HepG2 (cell line): ENCODE results near the gene DOCK2. TPM values are rescaled to one million over a fixed set of nuclear protein-coding genes. Genes with fewer than 3 reads are reported as not detected.

Source experiments
- ATAC-seq: fragments of 200-7000 bp; cut with Tn5 transposase; 3 replicates; pipeline ENCODE4 v1.9.1; 2020; ENCODE audit warnings: mild to moderate bottlenecking, moderate library complexity
- BruUV-seq: library from RNA; stranded (reverse); fragments of 400-500 nt; replicated peaks from 2 replicates; lab custom pipeline; 2021; lab: Mats Ljungman, UMichigan
- CTCF ChIA-PET: fragments of 300-600 bp; formaldehyde crosslinking; extraction: SDS; loops from one replicate; lab custom pipeline; 2021; ENCODE audit warnings: low total read pairs, inconsistent platforms, low intra/inter-chr PET ratio; lab: Yijun Ruan, JAX
- POLR2A ChIA-PET: fragments of 350-600 bp; sonication (Branson Sonifier 250); formaldehyde crosslinking; loops from one replicate; lab custom pipeline; 2020; ENCODE audit warnings: antibody characterized with exemption, inconsistent platforms; lab: Yijun Ruan, JAX
- DNase-seq: peaks from one replicate; pipeline ENCODE4 v3.0.0-alpha.2; 2015; ENCODE audit warnings: low spot score
- FAIRE-seq: peaks from 3 replicates; lab custom pipeline; 2011; peaks lifted over from hg19 to GRCh38; lab: Jason Lieb, UNC
- H2AFZ ChIP-seq: one replicate; pipeline ENCODE4 v1.6.1; 2011; ENCODE audit warnings: low read length, inconsistent platforms
- H3K27ac ChIP-seq: fragments of 300-600 bp; 3 replicates; pipeline ENCODE4 v1.8.0; 2011; ENCODE audit warnings: mixed run types, mild to moderate bottlenecking, mixed read lengths, low read length, inconsistent platforms; ENCODE audit not compliant: insufficient read depth; ENCODE audit errors: extremely low read length
- H3K27me3 ChIP-seq, 2 experiments: fragments of 200-600 bp in 1 of 2; 2 replicates in 1 of 2; 3 replicates in 1 of 2; pipeline versions ENCODE4 v1.6.0 to v1.8.0; 2011; ENCODE audit warnings: low read length in 2 of 2, mild to moderate bottlenecking in 2 of 2, moderate library complexity in 2 of 2, inconsistent platforms in 1 of 2; ENCODE audit not compliant: insufficient read depth in 2 of 2, control insufficient read depth in 1 of 2
- H3K36me3 ChIP-seq, 2 experiments: fragments of 200-600 bp in 1 of 2; replicated peaks in 1 of 2; 2 replicates in 1 of 2; 3 replicates in 1 of 2; pipeline versions ENCODE4 v1.5.1 to v1.8.0; 2011; ENCODE audit warnings: low read length in 2 of 2, inconsistent platforms in 1 of 2; ENCODE audit not compliant: insufficient read depth in 2 of 2, control insufficient read depth in 1 of 2
- H3K4me1 ChIP-seq: 2 replicates; pipeline ENCODE4 v1.5.1; 2012; ENCODE audit warnings: low read length, inconsistent platforms; ENCODE audit not compliant: insufficient read depth
- H3K4me2 ChIP-seq: 2 replicates; pipeline ENCODE4 v1.6.0; 2011; ENCODE audit warnings: low read depth, low read length, inconsistent platforms
- H3K4me3 ChIP-seq, 3 experiments: fragments of 200-600 bp in 1 of 3; sonication (generic), shearing (Covaris generic) in 1 of 3; replicated peaks in 1 of 3; 2 replicates each; pipeline ENCODE4 v1.5.1; 2011 to 2016; ENCODE audit warnings: low read length in 3 of 3, inconsistent platforms in 2 of 3, low read depth in 2 of 3, mild to moderate bottlenecking in 2 of 3, control low read depth in 1 of 3, mixed read lengths in 1 of 3; ENCODE audit not compliant: insufficient read depth in 1 of 3
- H3K79me2 ChIP-seq: one replicate; pipeline ENCODE4 v1.6.1; 2011; ENCODE audit warnings: low read length, inconsistent platforms; ENCODE audit not compliant: insufficient read depth
- H3K9ac ChIP-seq: 2 replicates; pipeline ENCODE4 v1.6.0; 2011; ENCODE audit warnings: mild to moderate bottlenecking, low read depth, low read length, inconsistent platforms; ENCODE audit not compliant: insufficient read depth
- H3K9me3 ChIP-seq: 2 replicates; pipeline ENCODE4 v1.5.1; 2012; ENCODE audit warnings: mild to moderate bottlenecking, low read length
- H4K20me1 ChIP-seq: 2 replicates; pipeline ENCODE4 v1.6.0; 2011; ENCODE audit warnings: inconsistent platforms, mild to moderate bottlenecking, low read length, moderate library complexity; ENCODE audit not compliant: insufficient read depth
- ADNP ChIP-seq: sonication (generic); formaldehyde crosslinking; IDR thresholded peaks from 2 replicates; pipeline ENCODE4 v1.4.0; 2020; ENCODE audit warnings: missing genetic modification reagents
- EZH2 ChIP-seq: conservative IDR thresholded peaks from 2 replicates; pipeline ENCODE4 v1.6.1; 2012; ENCODE audit warnings: mild to moderate bottlenecking, low read depth, low read length, moderate library complexity
- HIVEP1 ChIP-seq: sonication (generic); formaldehyde crosslinking; IDR thresholded peaks from 2 replicates; pipeline ENCODE4 v1.4.0; 2020; ENCODE audit warnings: mild to moderate bottlenecking, missing genetic modification reagents
- KMT2A ChIP-seq: sonication (generic); formaldehyde crosslinking; IDR thresholded peaks from 2 replicates; pipeline ENCODE4 v1.4.0; 2020; ENCODE audit warnings: missing genetic modification reagents
- NR1H2 ChIP-seq: sonication (generic); formaldehyde crosslinking; IDR thresholded peaks from 2 replicates; pipeline ENCODE4 v1.8.1; 2022; ENCODE audit warnings: low read depth, missing genetic modification reagents, borderline replicate concordance
- SETDB1 ChIP-seq: sonication (generic); formaldehyde crosslinking; IDR thresholded peaks from 2 replicates; pipeline ENCODE4 v1.5.1; 2020; ENCODE audit warnings: missing genetic modification reagents, mild to moderate bottlenecking, borderline replicate concordance
- TOE1 ChIP-seq: sonication (generic); formaldehyde crosslinking; IDR thresholded peaks from 2 replicates; pipeline ENCODE4 v1.4.0; 2020; ENCODE audit warnings: mild to moderate bottlenecking, missing genetic modification reagents
- ZNF333 ChIP-seq: sonication (generic); formaldehyde crosslinking; IDR thresholded peaks from 2 replicates; pipeline ENCODE4 v1.4.0; 2020; ENCODE audit warnings: mild to moderate bottlenecking, missing genetic modification reagents, borderline replicate concordance
- ZNF431 ChIP-seq: sonication (generic); formaldehyde crosslinking; IDR thresholded peaks from 2 replicates; pipeline ENCODE4 v1.9.0; 2022; ENCODE audit warnings: missing genetic modification reagents, low read depth, mild to moderate bottlenecking, borderline replicate concordance
- WGBS: methylation state at CpG from one replicate; pipeline ENCODE4 v1.1.6; 2017; ENCODE audit warnings: low lambda C conversion rate; 5-methylcytosine and 5-hydroxymethylcytosine counted together
- in situ Hi-C: cut with HindIII; loops from 2 replicates; pipeline ENCODE4 v1.10.0; 2017; ENCODE audit warnings: low pct_unique_long_range_greater_than_20kb; ENCODE audit not compliant: extremely low pct_ligation_motif_present
- intact Hi-C: fragments of 100-400 bp; cut with micrococcal nuclease; formaldehyde crosslinking; loops from one replicate; pipeline ENCODE4 v1.10.0; 2022; ENCODE audit not compliant: unreplicated experiment
- polyA plus RNA-seq, 8 experiments: library from polyadenylated mRNA; depleted of rRNA in 3 of 8; stranded (reverse) in 7 of 8; unstranded in 1 of 8; fragments of >200 nt; fragmentation: Illumina TruSeq in 4 of 8; extraction: Trizol in 4 of 8; gene quantifications; 2 replicates each; pipeline versions ENCODE4 v1.2.1 to v1.2.3, GENCODE V29; 2011 to 2016; ENCODE audit warnings: low read depth in 4 of 8, missing spikeins in 1 of 8, mixed read lengths in 1 of 8; ENCODE audit not compliant: insufficient read depth in 1 of 8
- total RNA-seq, 5 experiments: library from RNA; depleted of rRNA; stranded (reverse); fragments of >200 nt; fragmentation: Illumina TruSeq; extraction: Trizol; gene quantifications; 2 replicates each; pipeline ENCODE4 v1.2.3, GENCODE V29; 2016; ENCODE audit warnings: low read depth in 1 of 5
- TF ChIP-seq, protein P1 (sequence below): sonication (generic); formaldehyde crosslinking; IDR thresholded peaks from 2 replicates; pipeline ENCODE4 v1.4.0; 2020; ENCODE audit warnings: missing genetic modification reagents; ENCODE audit errors: not compliant biosample characterization
- TF ChIP-seq, protein P2 (sequence below): sonication (generic); formaldehyde crosslinking; conservative IDR thresholded peaks from 2 replicates; pipeline ENCODE4 v1.4.0; 2020; ENCODE audit warnings: missing genetic modification reagents

Gene DOCK2
- total and polyA plus RNA-seq, 2 of the 13 experiments (the other 11 are each of a cell fraction or from before 2014, with no cell fraction given), result not detected

DNA sequence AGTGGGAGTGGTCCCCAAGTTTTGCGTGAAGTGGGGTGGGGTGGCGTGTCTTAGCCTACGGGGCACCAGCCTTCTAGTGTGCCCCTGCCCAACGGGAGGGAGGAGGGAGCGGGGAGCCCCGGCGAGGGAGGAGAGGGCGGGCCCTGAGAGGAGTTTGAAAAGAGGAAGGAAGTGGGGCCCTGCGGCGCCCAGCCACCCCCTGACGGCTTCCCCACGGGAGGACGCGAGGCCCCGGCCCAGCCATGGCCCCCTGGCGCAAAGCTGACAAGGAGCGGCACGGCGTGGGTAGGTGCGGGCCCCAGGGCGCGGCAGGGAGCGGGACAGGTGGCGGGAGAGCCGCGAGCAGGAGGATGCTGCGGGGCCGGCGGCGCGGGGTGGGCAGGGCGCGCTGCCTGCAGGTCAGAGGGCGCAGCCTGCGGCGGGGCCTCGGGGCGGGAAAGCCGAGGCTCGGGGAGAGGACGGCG, at the start of gene DOCK2 (continued):
- TF ChIP-seq NR1H2 (CRISPR knock-in tag), result no peak

GRCh38 chr5:169590602-169591001, 46.5 kb upstream of the DOCK2 start:
- ChIA-PET POLR2A (no interaction called here), CTCF (no interaction called here)
- H3K9me3 ChIP-seq, result no peaks in the 10 kb centered on the region
- no peak for TF ChIP-seq ZNF333 (CRISPR knock-in tag)
- TF ChIP-seq EZH2, result no peak
- TF ChIP-seq SETDB1 (CRISPR knock-in tag), result no peak
- no peak for TF ChIP-seq ADNP (CRISPR knock-in tag)
- TF ChIP-seq TOE1 (CRISPR knock-in tag), result no peak
- TF ChIP-seq HIVEP1, result no peak
- no peak for TF ChIP-seq KMT2A (CRISPR knock-in tag)
- TF ChIP-seq, protein P1, sequence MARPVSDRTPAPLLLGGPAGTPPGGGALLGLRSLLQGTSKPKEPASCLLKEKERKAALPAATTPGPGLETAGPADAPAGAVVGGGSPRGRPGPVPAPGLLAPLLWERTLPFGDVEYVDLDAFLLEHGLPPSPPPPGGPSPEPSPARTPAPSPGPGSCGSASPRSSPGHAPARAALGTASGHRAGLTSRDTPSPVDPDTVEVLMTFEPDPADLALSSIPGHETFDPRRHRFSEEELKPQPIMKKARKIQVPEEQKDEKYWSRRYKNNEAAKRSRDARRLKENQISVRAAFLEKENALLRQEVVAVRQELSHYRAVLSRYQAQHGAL (CRISPR knock-in tag), result no peak
- TF ChIP-seq, protein P2, sequence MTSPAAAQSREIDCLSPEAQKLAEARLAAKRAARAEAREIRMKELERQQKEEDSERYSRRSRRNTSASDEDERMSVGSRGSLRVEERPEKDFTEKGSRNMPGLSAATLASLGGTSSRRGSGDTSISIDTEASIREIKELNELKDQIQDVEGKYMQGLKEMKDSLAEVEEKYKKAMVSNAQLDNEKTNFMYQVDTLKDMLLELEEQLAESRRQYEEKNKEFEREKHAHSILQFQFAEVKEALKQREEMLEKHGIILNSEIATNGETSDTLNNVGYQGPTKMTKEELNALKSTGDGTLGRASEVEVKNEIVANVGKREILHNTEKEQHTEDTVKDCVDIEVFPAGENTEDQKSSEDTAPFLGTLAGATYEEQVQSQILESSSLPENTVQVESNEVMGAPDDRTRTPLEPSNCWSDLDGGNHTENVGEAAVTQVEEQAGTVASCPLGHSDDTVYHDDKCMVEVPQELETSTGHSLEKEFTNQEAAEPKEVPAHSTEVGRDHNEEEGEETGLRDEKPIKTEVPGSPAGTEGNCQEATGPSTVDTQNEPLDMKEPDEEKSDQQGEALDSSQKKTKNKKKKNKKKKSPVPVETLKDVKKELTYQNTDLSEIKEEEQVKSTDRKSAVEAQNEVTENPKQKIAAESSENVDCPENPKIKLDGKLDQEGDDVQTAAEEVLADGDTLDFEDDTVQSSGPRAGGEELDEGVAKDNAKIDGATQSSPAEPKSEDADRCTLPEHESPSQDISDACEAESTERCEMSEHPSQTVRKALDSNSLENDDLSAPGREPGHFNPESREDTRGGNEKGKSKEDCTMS (CRISPR knock-in tag), result no peak
- no peak for TF ChIP-seq ZNF431 (CRISPR knock-in tag)
- 94% methylated on average over 3 of the region's 3 CpGs for WGBS
- FAIRE-seq (no peak), ATAC-seq (no peak), DNase-seq (no peak)
- H3K4me1 ChIP-seq, result 0 out of 2 replicates have a peak, but pooled peaks cover 1% of the 10 kb centered on the region
- H3K36me3 ChIP-seq, result peaks cover 2 to 31% of the 10 kb centered on the region in 2 experiments; a peak in 4 of 5 replicates
- H3K27ac ChIP-seq, result no peak overlapping the region
- no TSS peak for BruUV-seq
- no peak overlapping the region for H3K9ac ChIP-seq
- peaks cover 2% of the 10 kb centered on the region for H3K79me2 ChIP-seq
- in situ Hi-C loops, result loop anchor here (25.0 kb wide), 2 partner anchors 603 to 903 kb away; no protein-coding TSS in a partner anchor
- no peak overlapping the region for H3K4me3 ChIP-seq
- H4K20me1 ChIP-seq, result no peaks in the 10 kb centered on the region
- no peak overlapping the region for H2AFZ ChIP-seq
- no peaks in the 10 kb centered on the region for H3K27me3 ChIP-seq
- intact Hi-C loops, result no loop called here
- H3K4me2 ChIP-seq, result no peak overlapping the region
